Measurements from ENCODE around the gene CD226.

The CD226 gene

GRCh38 chr18:69963196-69963595, 15.5 kb upstream of the CD226 start:
- Histone ChIP-seq H3K9me3 (no peaks in the 10 kb centered on the region), H3K36me3 (no peaks in the 10 kb centered on the region), H3K27me3 (no peaks in the 10 kb centered on the region), H3K4me3 (ENCODE audit: low read depth in 1 of 2, low read length in 1 of 2) (no peak overlapping the region), H3K27ac (no peak overlapping the region), H3K4me1 (ENCODE audit: control insufficient read depth in 1 of 2, insufficient read depth in 1 of 2, low read depth in 1 of 2, low read length in 1 of 2) (no peaks in the 10 kb centered on the region)
- TF ChIP-seq CTCF (IDR thresholded peaks at IDR 0.05) = no peak

DNA sequence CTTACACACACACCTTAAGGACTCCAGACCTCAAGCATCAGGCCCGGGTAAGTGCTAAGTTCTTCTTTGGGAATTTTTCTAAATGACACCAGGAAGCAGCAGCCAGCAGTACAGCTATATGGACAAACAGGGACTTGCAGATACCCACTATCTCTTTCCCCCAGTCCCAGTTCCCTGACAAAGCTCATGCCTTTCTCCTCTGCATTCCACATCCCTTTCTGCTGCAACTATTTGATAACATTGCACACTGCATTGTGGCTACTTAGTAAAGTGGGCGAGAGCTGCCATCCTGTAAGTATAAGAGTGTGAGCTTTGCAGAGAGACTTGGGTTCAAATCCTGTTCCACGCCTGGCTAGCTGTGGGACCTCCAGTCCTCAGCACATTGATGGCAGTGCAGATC, 14.0 kb upstream of the CD226 start:
- no peak for TF ChIP-seq CTCF (IDR thresholded peaks at IDR 0.05)
- Histone ChIP-seq H3K27ac (no peak overlapping the region), H3K4me1 (ENCODE audit: control insufficient read depth in 1 of 2, insufficient read depth in 1 of 2, low read depth in 1 of 2, low read length in 1 of 2) (no peaks in the 10 kb centered on the region), H3K4me3 (ENCODE audit: low read depth in 1 of 2, low read length in 1 of 2) (no peak overlapping the region), H3K9me3 (no peaks in the 10 kb centered on the region), H3K27me3 (no peaks in the 10 kb centered on the region), H3K36me3 (no peaks in the 10 kb centered on the region)

DNA sequence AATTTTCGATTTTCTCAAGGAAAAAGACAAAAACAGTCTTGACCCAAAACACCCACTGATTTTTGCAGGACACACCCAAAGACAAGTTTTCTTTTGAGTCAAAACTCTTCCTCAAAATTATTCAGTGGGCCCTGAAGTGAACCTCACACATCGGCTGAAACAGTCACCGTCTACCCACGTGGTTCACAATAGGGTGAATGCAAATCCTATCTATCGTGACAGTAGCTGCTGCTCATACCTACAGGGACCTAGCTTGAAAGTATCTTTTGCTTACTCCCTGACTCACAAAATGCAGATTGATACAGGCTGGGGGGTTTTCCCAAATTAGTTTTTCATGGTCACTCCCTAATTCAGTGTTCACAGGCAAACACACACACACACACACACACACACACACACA, 10.7 kb upstream of the CD226 start:
- no peak overlapping the region for H3K27ac ChIP-seq
- H3K36me3 ChIP-seq = no peaks in the 10 kb centered on the region
- H3K4me1 ChIP-seq (ENCODE audit: control insufficient read depth in 1 of 2, insufficient read depth in 1 of 2, low read depth in 1 of 2, low read length in 1 of 2) = no peaks in the 10 kb centered on the region
- TF ChIP-seq CTCF (IDR thresholded peaks at IDR 0.05) = no peak
- H3K9me3 ChIP-seq = no peaks in the 10 kb centered on the region
- H3K4me3 ChIP-seq (ENCODE audit: low read depth in 1 of 2, low read length in 1 of 2) = no peak overlapping the region
- no peaks in the 10 kb centered on the region for H3K27me3 ChIP-seq

GRCh38 chr18:69957747-69958146, 10.1 kb upstream of the CD226 start:
- Histone ChIP-seq H3K9me3 (no peaks in the 10 kb centered on the region), H3K4me1 (ENCODE audit: control insufficient read depth in 1 of 2, insufficient read depth in 1 of 2, low read depth in 1 of 2, low read length in 1 of 2) (no peaks in the 10 kb centered on the region), H3K27me3 (no peaks in the 10 kb centered on the region), H3K27ac (no peak overlapping the region), H3K4me3 (ENCODE audit: low read depth in 1 of 2, low read length in 1 of 2) (no peak overlapping the region), H3K36me3 (no peaks in the 10 kb centered on the region)
- TF ChIP-seq CTCF (IDR thresholded peaks at IDR 0.05) = no peak

DNA sequence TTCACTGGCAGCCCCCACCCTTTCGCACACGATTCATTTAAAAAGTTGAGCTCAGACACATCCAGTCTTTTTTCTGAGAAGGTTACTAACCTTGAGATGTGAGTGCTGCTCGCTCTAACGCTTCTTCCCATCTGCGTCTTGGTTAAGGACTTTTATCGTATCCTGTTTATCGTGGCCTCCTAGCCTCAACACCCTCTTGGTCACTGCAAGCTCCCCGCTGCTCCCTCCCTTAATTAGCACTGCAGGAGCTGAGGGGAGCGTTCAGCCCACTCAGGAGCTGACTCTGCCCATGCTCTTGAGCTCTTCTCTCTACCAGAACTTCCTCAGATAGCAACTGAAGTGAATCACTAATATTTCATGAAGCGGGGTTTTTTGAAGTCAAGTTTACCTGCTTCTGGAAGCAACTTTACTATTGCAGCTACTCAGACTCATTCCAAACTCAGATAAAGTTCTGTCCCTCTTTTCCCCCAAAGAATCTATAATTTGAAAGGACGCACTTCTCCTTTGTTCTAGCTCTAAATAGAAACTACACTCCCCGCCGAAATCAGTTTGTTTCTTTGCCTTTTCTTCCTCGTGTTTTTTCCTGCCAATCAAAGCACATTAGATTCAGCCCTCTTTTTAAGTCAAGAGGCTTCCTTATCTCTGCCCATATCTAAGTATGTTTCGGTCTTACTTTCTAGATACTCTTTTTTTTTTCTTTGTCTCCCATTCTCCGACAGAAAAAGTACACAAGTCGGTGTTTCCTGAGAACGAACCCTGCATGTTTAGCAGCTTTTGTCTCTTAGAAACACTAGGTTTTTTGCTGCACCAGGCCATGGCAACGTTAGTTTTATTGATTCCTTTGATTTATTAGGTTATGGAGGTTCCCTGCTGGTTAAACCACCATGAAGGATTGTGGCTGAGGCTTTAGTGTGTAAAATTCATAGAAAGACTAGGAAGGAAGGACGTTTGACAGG, 9.3 kb upstream of the CD226 start:
- Histone ChIP-seq H3K4me3 (ENCODE audit: low read depth in 1 of 2, low read length in 1 of 2) (no peak overlapping the region), H3K27me3 (no peaks in the 10 kb centered on the region), H3K4me1 (ENCODE audit: control insufficient read depth in 1 of 2, insufficient read depth in 1 of 2, low read depth in 1 of 2, low read length in 1 of 2) (no peaks in the 10 kb centered on the region), H3K9me3 (no peaks in the 10 kb centered on the region), H3K36me3 (no peaks in the 10 kb centered on the region), H3K27ac (no peak overlapping the region)
- no peak for TF ChIP-seq CTCF (IDR thresholded peaks at IDR 0.05)
